ENCODE results near the gene MIER3. TPM values are rescaled to one million over a fixed set of nuclear protein-coding genes. Genes with fewer than 3 reads are reported as not detected.

Gene MIER3
- total RNA-seq, 1 donor from 2014 or later, result 52.2 TPM

- FAIRE-seq, result peak; percentile 3
- DNase-seq (ENCODE audit: low spot score in 2 of 2), result peak; percentile 18 to 29
Measured at GRCh38 chr5:56900858-56901578, 50.9 kb downstream of the MIER3 start.

GRCh38 chr5:56900395-56900794 lies 51.5 kb downstream of the MIER3 start:
- DNase-seq (ENCODE audit: low spot score in 2 of 2), result no peak

GRCh38 chr5:56898213-56898612 lies 53.7 kb downstream of the MIER3 start:
- FAIRE-seq (no peak), DNase-seq (ENCODE audit: low spot score in 2 of 2) (no peak)

More at GRCh38 chr5:56900395-56900794, 51.5 kb downstream of the MIER3 start:
- FAIRE-seq, result no peak

GRCh38 chr5:56896763-56897162 lies 55.2 kb downstream of the MIER3 start:
- DNase-seq (ENCODE audit: low spot score in 2 of 2) (no peak), FAIRE-seq (no peak)

GRCh38 chr5:56893251-56893951 lies 58.5 kb downstream of the MIER3 start:
- FAIRE-seq, result no peak
- no peak for DNase-seq (ENCODE audit: low spot score in 2 of 2)

- DNase-seq (ENCODE audit: low spot score in 2 of 2) (no peak), FAIRE-seq (no peak)
Measured at GRCh38 chr5:56881571-56881970, 70.4 kb downstream of the MIER3 start.

GRCh38 chr5:56876327-56876726 lies 75.6 kb downstream of the MIER3 start:
- DNase-seq (ENCODE audit: low spot score in 2 of 2) (no peak), FAIRE-seq (no peak)

- DNase-seq (ENCODE audit: low spot score in 2 of 2) (no peak), FAIRE-seq (no peak)
Measured at GRCh38 chr5:56873056-56873455, 78.9 kb downstream of the MIER3 start.

GRCh38 chr5:56871777-56872176 lies 80.1 kb downstream of the MIER3 start:
- no peak for FAIRE-seq
- no peak for DNase-seq (ENCODE audit: low spot score in 2 of 2)

Other genes with a start within 250 kb of the MIER3 start
- 22.8 TPM for gene MAP3K1, start 136.6 kb downstream of the MIER3 start, total RNA-seq
- 2.0 TPM for gene SETD9, start 42.5 kb downstream of the MIER3 start, total RNA-seq
- 154 TPM for gene GPBP1, start 221.9 kb upstream of the MIER3 start, total RNA-seq